Breast epithelium (tissue), 3 donors: ENCODE results near the gene LTBP2.

ENCODE experiments used
- CTCF ChIP-seq, 3 donors: fragments of 450-650 bp; IDR thresholded peaks; one replicate each; pipeline ENCODE4 v1.5.1; 2016 to 2017; ENCODE audit warnings: antibody characterized with exemption in 3 of 3, mild to moderate bottlenecking in 3 of 3, moderate library complexity in 3 of 3
- POLR2A ChIP-seq: fragments of 450-650 bp; IDR thresholded peaks from one replicate; pipeline ENCODE4 v1.6.1; 2016; ENCODE audit warnings: antibody characterized with exemption, mild to moderate bottlenecking, moderate library complexity
- POLR2AphosphoS5 ChIP-seq, 3 donors: sonication (generic); formaldehyde crosslinking; IDR thresholded peaks; one replicate each; pipeline ENCODE4 v1.6.1; 2017; ENCODE audit warnings: antibody characterized with exemption in 3 of 3

GRCh38 chr14:74491956-74492775 lies 119.9 kb downstream of the LTBP2 start:
- TF ChIP-seq CTCF (IDR thresholded peaks at IDR 0.05) = no peak
- no peak for TF ChIP-seq POLR2AphosphoS5 (IDR thresholded peaks at IDR 0.05)
- no peak for TF ChIP-seq POLR2A
